SK-N-MC (cell line): ENCODE data around the gene BATF3.

Experiments
- EZH2 ChIP-seq: fragments of 200-600 bp; sonication (generic); IDR thresholded peaks from one replicate; pipeline ENCODE4 v1.6.1; 2017; ENCODE audit warnings: antibody characterized with exemption
- FOXP2 ChIP-seq: optimal IDR thresholded peaks from 2 replicates; pipeline ENCODE3; 2011; ENCODE audit warnings: mild to moderate bottlenecking, moderate library complexity; ENCODE audit not compliant: insufficient read depth; ENCODE audit errors: extremely low read length, control extremely low read depth
- POLR2AphosphoS5 ChIP-seq: IDR thresholded peaks from 2 replicates; pipeline ENCODE4 v1.6.1; 2012; ENCODE audit warnings: mild to moderate bottlenecking, low read depth, low read length, borderline replicate concordance

- TF ChIP-seq POLR2AphosphoS5 (no peak), EZH2 (no peak), FOXP2 (no peak)
Measured at GRCh38 chr1:212731630-212732029, 32.0 kb upstream of the BATF3 start.
